Measurements from ENCODE around the gene SLC43A3. TPM values are rescaled to one million over a fixed set of nuclear protein-coding genes. Genes with fewer than 3 reads are reported as not detected.

The SLC43A3 gene
- total and polyA plus RNA-seq, 2 of the 4 experiments (the other 2 are of a cell fraction), result 12.7 to 21.1 TPM

- Histone ChIP-seq H3K9me1 (ENCODE audit: insufficient read depth, low read length) (no peaks in the 10 kb centered on the region; the same call in 1 of the 2 replicates), H3K27ac (ENCODE audit: insufficient read depth, low read length) (no peak overlapping the region), H3K4me2 (ENCODE audit: low read depth, low read length) (no peak overlapping the region), H3K56ac (ENCODE audit: extremely low read depth, insufficient read depth, low read length) (no peak overlapping the region), H2BK120ac (ENCODE audit: low read depth, low read length) (no peak overlapping the region), H3K79me1 (ENCODE audit: low read depth in 1 of 2, low read length in 2 of 2) (0 out of 4 replicates have a peak, but pooled peaks cover 0 to 3% of the 10 kb centered on the region in 2 experiments), H3K4ac (ENCODE audit: low read depth, low read length) (no peak overlapping the region), H3K4me3 (ENCODE audit: insufficient read depth, low read depth, low read length) (no peak overlapping the region), H4K91ac (ENCODE audit: insufficient read depth, low read depth, low read length) (no peak overlapping the region), H3K14ac (replicated peaks; ENCODE audit: low read depth, low read length) (no peak overlapping the region), H3K4me1 (ENCODE audit: control insufficient read depth, insufficient read depth, low read length) (no peaks in the 10 kb centered on the region), H3K9me3 (ENCODE audit: control insufficient read depth, insufficient read depth, low read length) (no peaks in the 10 kb centered on the region), H3K9ac (ENCODE audit: low read depth, low read length) (no peak overlapping the region), H2BK5ac (ENCODE audit: low read depth, low read length, poor library complexity, severe bottlenecking) (no peak overlapping the region), H2BK20ac (ENCODE audit: low read depth, low read length) (no peak overlapping the region), H3K18ac (ENCODE audit: low read depth, low read length) (no peak overlapping the region), H2AFZ (replicated peaks; ENCODE audit: low read length, poor library complexity) (no peak overlapping the region), H2AK5ac (ENCODE audit: low read depth, low read length) (no peak overlapping the region), H3K36me3 (ENCODE audit: control insufficient read depth, insufficient read depth, low read length) (peaks cover 28% of the 10 kb centered on the region), H3K27me3 (ENCODE audit: control insufficient read depth, insufficient read depth, low read length) (no peaks in the 10 kb centered on the region), H4K5ac (ENCODE audit: low read depth, low read length) (no peak overlapping the region), H4K20me1 (ENCODE audit: insufficient read depth, low read length) (no peaks in the 10 kb centered on the region), H4K8ac (ENCODE audit: low read depth in 2 of 2, low read length in 2 of 2) (no peak overlapping the region), H3K23ac (ENCODE audit: low read depth, low read length) (no peak overlapping the region), H2AK9ac (replicated peaks; ENCODE audit: low read depth, low read length, poor library complexity) (no peak overlapping the region), H2BK15ac (ENCODE audit: low read depth, low read length) (no peak overlapping the region)
- in situ Hi-C loops (cut with MboI; ENCODE audit: low sequenced_read_pairs) (no loop called here), intact Hi-C loops (cut with micrococcal nuclease) (no loop called here), dilution Hi-C loops (cut with HindIII; ENCODE audit: low sequenced_read_pairs, unreplicated experiment) (no loop called here)
- TF ChIP-seq CEBPB (IDR thresholded peaks at IDR 0.05; ENCODE audit: low read depth, low read length) (no peak), USF2 (IDR thresholded peaks at IDR 0.05; ENCODE audit: low read depth, low read length) (no peak)
- DNase-seq (no peak), ATAC-seq (ENCODE audit: low read depth) (no peak)
- ChIA-PET CTCF (interaction anchor here (0.7 to 1.3 kb wide), 2 partner anchors 9 to 39 kb away, joined by 3 to 10 read pairs; partner anchors contain the start of gene SLC43A3), POLR2A (ENCODE audit: unreplicated experiment) (no interaction called here)
- no TSS peak for BruUV-seq (replicated peaks)
These were observed 8.8 kb downstream of the SLC43A3 start for GRCh38 chr11:57418131-57418530.

Data from IMR-90 (cell line).